Urinary bladder (tissue), 4 donors: ENCODE measurements around the gene SIM1. TPM values are rescaled to one million over a fixed set of nuclear protein-coding genes. Genes with fewer than 3 reads are reported as not detected.

Experiments used
- DNase-seq: peaks from one replicate; pipeline ENCODE4 v3.0.0-alpha.2; 2015; ENCODE audit errors: extremely low spot score
- H3K27ac ChIP-seq: one replicate; pipeline ENCODE4 v1.5.1; 2013; ENCODE audit warnings: low read depth, mild to moderate bottlenecking, moderate library complexity
- H3K36me3 ChIP-seq: one replicate; pipeline ENCODE4 v1.6.1; 2013; ENCODE audit warnings: mild to moderate bottlenecking, moderate library complexity; ENCODE audit not compliant: insufficient read depth
- H3K4me1 ChIP-seq: one replicate; pipeline ENCODE4 v1.6.1; 2013; ENCODE audit warnings: mild to moderate bottlenecking, moderate library complexity; ENCODE audit not compliant: insufficient read depth
- H3K4me3 ChIP-seq: one replicate; pipeline ENCODE4 v1.5.1; 2013; ENCODE audit warnings: low read depth, low read length
- WGBS: extraction: QIAGEN DNeasy Blood & Tissue Kit; methylation state at CpG from one replicate; pipeline ENCODE4 v1.1.7; 2013; 5-methylcytosine and 5-hydroxymethylcytosine counted together
- polyA plus RNA-seq: library from polyadenylated mRNA; stranded (reverse); fragments of 200-250 nt; gene quantifications from one replicate; pipeline ENCODE4 v1.2.3, GENCODE V29; 2013
- total RNA-seq: library from RNA; depleted of rRNA; stranded (reverse); fragments of >200 nt; gene quantifications from one replicate; pipeline ENCODE4 v1.2.3, GENCODE V29; 2014
- donor health status: healthy with polysubstance abuse.
- donor health status: healthy.

SIM1 gene, protein sequence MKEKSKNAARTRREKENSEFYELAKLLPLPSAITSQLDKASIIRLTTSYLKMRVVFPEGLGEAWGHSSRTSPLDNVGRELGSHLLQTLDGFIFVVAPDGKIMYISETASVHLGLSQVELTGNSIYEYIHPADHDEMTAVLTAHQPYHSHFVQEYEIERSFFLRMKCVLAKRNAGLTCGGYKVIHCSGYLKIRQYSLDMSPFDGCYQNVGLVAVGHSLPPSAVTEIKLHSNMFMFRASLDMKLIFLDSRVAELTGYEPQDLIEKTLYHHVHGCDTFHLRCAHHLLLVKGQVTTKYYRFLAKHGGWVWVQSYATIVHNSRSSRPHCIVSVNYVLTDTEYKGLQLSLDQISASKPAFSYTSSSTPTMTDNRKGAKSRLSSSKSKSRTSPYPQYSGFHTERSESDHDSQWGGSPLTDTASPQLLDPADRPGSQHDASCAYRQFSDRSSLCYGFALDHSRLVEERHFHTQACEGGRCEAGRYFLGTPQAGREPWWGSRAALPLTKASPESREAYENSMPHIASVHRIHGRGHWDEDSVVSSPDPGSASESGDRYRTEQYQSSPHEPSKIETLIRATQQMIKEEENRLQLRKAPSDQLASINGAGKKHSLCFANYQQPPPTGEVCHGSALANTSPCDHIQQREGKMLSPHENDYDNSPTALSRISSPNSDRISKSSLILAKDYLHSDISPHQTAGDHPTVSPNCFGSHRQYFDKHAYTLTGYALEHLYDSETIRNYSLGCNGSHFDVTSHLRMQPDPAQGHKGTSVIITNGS
- total RNA-seq (0.21 TPM), polyA plus RNA-seq (not detected)

DNA sequence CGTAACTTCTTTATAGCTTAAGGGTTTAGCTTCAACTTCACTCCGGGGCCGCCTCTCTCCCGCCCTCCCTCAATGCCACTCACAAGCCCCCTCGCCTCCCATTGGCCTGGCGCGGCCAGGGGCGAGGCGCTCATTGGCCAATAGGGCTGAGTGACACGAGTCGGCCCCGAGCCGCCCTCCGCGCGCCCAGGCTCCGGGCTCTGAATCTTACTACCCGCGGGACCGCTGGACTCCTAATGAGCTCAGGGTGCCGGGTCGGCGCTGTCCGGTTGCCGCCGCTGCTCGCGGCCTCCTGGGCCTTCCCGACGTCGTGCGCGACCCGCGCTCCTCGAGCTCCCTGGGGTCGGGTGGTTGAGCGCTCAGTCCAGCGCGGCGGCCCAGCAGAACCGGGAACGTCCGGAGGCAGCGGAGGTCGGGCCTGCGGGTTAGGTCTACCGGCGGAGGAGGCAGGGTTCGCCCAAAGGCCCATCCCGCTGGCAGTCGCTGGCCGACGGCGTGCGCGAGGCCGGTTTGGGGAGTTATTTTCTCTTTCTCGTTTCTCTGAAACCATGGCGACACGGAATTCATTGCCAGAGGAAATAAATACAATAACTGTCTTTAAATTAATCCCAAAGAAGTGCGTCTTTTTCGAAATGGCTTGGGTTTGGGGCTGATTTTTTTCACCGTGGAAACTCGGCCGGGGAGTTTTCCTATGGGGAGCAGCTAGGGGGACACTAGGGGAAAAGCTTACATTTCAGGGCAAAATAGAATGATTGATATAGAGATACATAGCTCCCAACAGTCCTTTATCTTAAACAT lies at the start of gene SIM1:
Gene SIM1 (minus strand): TSS at position 19 of the 798 bp plus-strand sequence. CDS start 1,453 bp downstream, outside the sequence.
- no peak for DNase-seq
- Histone ChIP-seq H3K4me3 (peak within 1 kb of the TSS; percentile 9), H3K27ac (no peak within 1 kb of the TSS), H3K36me3 (no peaks in the 10 kb centered on the region), H3K4me1 (no peaks in the 10 kb centered on the region)
- 4% methylated on average over 66 of the region's 66 CpGs for WGBS

DNA sequence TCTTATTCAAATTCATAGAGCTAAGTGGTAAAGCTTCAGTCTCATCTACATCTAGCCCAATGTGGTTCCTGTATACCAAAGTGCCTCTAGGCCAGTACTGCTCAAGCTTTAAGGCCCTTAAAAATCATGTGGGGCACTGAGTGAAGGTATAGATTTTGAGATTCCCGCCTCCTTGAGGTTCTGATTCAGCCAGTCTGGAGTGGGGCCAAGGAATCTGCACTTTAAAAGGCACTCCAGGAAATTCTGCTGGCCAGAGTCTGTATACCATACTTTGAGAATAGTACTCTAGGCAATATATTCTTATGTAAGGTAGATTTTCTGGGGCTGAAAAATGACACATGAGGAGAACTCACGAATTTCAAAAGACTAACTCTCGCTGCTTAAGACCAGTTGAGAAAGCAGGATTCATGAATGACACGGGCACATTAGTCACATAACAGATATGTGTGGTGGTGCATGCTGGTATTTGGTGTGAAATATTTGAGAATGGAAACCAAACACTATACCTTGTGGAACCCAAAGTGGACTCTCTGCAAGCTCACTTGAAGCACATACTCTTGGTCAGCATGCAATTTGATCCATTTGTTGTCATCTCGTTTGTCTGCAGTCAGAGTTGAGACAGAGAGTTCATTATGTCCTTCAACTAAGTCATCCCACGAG lies 47.6 kb upstream of the SIM1 start:
- Histone ChIP-seq H3K36me3 (peaks cover 5% of the 10 kb centered on the region), H3K4me3 (no peak overlapping the region), H3K4me1 (no peaks in the 10 kb centered on the region), H3K27ac (no peak overlapping the region)
- 79% methylated on average over 6 of the region's 6 CpGs for WGBS
- DNase-seq = no peak

- no peak overlapping the region for H3K27ac ChIP-seq
- WGBS = 90% methylated on average over 3 of the region's 3 CpGs
- no peak for DNase-seq
- H3K36me3 ChIP-seq = no peaks in the 10 kb centered on the region
- no peak overlapping the region for H3K4me3 ChIP-seq
- no peaks in the 10 kb centered on the region for H3K4me1 ChIP-seq
Observed at GRCh38 chr6:100509101-100509500, 44.4 kb upstream of the SIM1 start.

DNA sequence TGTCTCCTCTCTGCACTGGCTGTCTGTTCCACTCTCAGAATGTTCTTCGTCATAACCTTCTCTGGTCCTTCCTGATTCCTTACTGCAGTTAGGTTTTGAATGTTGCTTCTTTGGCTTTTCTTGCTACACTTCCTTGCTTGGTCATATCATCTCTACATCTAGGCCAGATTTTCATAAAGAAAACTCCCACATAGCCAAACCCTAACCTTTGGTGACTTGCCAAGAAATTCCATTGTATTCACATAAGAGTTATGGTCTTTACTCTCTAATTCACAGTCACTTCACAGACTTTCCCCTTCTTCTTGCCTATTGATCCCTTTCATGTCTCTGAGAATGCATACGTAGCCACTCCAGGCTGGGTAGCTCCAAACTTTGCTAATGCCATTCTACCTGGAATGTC lies 41.9 kb upstream of the SIM1 start:
- Histone ChIP-seq H3K36me3 (no peaks in the 10 kb centered on the region), H3K4me3 (no peak overlapping the region), H3K4me1 (no peaks in the 10 kb centered on the region), H3K27ac (no peak overlapping the region)
- no peak for DNase-seq
- WGBS = 94% methylated on average over 2 of the region's 2 CpGs

DNA sequence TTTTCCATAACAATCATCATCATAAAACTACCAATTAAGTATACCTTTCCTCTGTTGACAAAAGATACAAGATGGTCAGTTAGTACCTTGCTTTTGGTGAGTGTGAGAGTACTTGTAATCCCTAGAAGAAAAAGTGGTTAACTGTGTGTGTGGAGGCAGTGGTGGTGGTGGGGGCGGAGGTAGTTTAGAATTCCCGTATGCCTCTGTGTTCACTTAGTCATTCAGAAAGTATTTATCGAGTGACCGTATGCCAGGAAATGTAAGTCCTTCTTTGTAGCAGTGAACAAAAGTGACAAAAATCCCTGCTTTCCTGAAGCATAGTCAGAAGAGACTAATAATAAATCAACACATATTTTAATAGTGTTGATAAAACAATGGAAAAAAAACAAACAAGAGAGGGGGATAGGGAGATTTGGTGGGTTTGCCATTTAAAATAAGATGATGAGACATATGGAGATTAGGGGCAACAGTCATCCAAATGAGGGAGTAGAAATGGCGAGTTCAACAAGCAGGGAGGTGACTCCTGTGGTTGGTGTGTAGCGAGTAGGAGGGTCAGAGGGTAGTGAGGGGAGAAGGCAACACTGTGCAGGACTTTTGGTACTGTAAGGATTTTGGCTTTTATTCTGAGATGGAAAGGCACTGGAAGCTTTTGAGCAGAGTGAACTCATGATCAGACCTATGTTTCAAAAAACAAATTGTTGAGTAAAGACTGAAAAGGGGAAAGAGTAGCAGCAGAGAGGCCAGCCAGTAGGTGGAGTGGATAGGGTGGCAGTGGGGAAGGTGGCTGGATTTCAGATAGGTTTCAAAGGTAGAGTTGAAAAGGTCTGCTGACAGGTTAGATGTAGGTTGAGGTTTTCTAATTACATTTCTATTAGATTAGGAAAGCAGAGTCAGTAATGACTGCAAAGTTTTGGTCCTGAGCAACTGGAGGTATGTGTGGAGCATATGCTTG lies 40.3 kb upstream of the SIM1 start:
- no peaks in the 10 kb centered on the region for H3K4me1 ChIP-seq
- no peak overlapping the region for H3K4me3 ChIP-seq
- DNase-seq = no peak
- WGBS = 51% methylated on average over 6 of the region's 6 CpGs
- no peaks in the 10 kb centered on the region for H3K36me3 ChIP-seq
- H3K27ac ChIP-seq = no peak overlapping the region

- Histone ChIP-seq H3K36me3 (no peaks in the 10 kb centered on the region), H3K4me1 (no peaks in the 10 kb centered on the region), H3K27ac (no peak overlapping the region), H3K4me3 (no peak overlapping the region)
- DNase-seq = no peak
Observed at GRCh38 chr6:100503043-100503705, 38.5 kb upstream of the SIM1 start.

- no peak for DNase-seq
- Histone ChIP-seq H3K4me3 (no peak overlapping the region), H3K4me1 (no peaks in the 10 kb centered on the region), H3K27ac (no peak overlapping the region), H3K36me3 (no peaks in the 10 kb centered on the region)
- WGBS = 53% methylated on average over 6 of the region's 6 CpGs
Observed at GRCh38 chr6:100493206-100493888, 28.6 kb upstream of the SIM1 start.

DNA sequence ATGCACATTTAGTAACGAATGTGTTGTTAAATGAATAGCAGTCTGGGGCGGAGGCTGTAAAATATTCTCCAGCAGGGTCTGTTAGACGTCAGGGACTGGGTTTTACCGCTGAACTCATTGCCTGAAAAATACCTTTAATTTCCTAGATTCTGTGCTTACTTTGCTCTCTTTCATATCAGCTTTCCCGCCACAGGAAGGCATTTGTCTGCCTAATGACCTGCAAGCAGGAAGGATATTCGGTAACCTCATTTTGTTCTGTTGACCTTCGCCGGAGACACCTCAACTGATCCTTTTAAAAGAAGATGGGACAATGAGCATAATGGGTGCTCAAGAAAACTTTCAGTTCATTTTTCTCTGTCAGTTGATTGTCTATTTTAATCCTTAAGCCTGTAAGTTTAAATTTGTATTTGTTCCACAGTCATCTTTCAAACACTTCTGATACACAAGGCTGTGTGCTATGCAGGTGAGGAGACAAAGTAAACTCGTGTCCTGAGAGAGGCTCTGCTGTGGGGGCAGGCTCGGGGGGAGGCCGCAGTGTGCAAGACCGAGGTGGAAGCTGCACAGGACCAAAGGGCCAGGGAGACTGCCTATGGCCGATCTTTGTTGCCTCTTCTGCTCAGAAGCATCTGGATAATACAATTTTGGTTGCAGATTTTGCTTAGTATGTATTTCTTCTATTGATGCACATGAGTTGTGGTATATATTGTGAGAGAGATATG lies 27.4 kb upstream of the SIM1 start:
- H3K36me3 ChIP-seq = no peaks in the 10 kb centered on the region
- H3K27ac ChIP-seq = no peak overlapping the region
- H3K4me3 ChIP-seq = no peak overlapping the region
- DNase-seq = no peak
- WGBS = 51% methylated on average over 13 of the region's 13 CpGs
- no peaks in the 10 kb centered on the region for H3K4me1 ChIP-seq

- H3K4me1 ChIP-seq = no peaks in the 10 kb centered on the region
- DNase-seq = no peak
- 76% methylated on average over 2 of the region's 2 CpGs for WGBS
- no peak overlapping the region for H3K4me3 ChIP-seq
- no peaks in the 10 kb centered on the region for H3K36me3 ChIP-seq
- H3K27ac ChIP-seq = no peak overlapping the region
Observed at GRCh38 chr6:100490065-100490464, 25.3 kb upstream of the SIM1 start.

DNA sequence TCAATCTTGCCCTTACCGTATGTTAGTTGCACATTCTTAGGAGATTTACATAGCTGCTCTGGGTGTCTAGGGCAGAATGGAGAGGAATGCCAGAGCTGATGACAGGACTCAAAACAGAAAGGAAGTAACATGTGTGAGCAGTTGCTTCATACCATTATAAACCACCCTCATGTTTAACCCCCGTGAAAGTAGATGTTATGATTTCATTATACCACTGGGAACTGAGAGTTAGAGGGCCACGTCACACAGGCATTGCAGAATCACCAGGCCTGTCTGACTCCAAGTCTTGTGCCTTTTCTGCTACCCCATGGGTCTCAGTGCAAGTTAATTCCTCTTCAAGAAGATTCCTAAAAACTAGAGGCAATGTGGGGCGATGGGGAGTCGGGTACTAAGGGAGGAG lies 23.5 kb upstream of the SIM1 start:
- no peak overlapping the region for H3K27ac ChIP-seq
- H3K36me3 ChIP-seq = no peaks in the 10 kb centered on the region
- no peak overlapping the region for H3K4me3 ChIP-seq
- 78% methylated on average over 5 of the region's 5 CpGs for WGBS
- no peaks in the 10 kb centered on the region for H3K4me1 ChIP-seq
- no peak for DNase-seq

DNA sequence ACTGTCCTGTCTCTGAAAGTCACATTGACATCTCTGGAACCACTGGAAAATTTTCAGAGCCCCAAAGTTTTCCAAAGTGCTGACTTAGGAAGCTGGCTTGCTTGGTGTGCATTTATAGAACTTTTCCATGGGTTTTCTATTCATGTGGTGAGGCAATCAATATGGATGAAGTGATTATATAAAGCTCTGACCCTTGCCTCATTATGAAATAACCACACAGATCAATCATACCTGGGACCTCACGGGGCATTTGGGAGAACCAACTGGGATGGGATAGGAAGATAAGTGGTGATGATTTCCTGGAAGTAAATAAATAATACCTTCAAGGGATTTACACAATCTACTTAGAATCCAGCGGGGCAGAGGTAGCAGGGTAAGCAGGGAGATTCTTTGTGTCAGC lies 22.9 kb upstream of the SIM1 start:
- H3K4me1 ChIP-seq = no peaks in the 10 kb centered on the region
- 84% methylated on average over 2 of the region's 2 CpGs for WGBS
- no peak for DNase-seq
- H3K27ac ChIP-seq = no peak overlapping the region
- no peak overlapping the region for H3K4me3 ChIP-seq
- no peaks in the 10 kb centered on the region for H3K36me3 ChIP-seq
